HG03108 (cell line): Measurements from ENCODE around the gene DEAF1.
A peak's percentile ranks its signal among the peaks of the same experiment; 100 is the strongest.

Source experiments
- ATAC-seq: cut with Tn5 transposase; IDR thresholded peaks from one replicate; pipeline ENCODE4 v1.9.1; 2021; ENCODE audit warnings: moderate library complexity; ENCODE audit not compliant: unreplicated experiment

Gene DEAF1

GRCh38 chr11:626475-627307 lies 68.3 kb downstream of the DEAF1 start, which contains the start of gene SCT:
Gene SCT (minus strand): TSS chr11:627181. CDS start chr11:627143, 38 bp downstream.
- no peak for ATAC-seq

DNA sequence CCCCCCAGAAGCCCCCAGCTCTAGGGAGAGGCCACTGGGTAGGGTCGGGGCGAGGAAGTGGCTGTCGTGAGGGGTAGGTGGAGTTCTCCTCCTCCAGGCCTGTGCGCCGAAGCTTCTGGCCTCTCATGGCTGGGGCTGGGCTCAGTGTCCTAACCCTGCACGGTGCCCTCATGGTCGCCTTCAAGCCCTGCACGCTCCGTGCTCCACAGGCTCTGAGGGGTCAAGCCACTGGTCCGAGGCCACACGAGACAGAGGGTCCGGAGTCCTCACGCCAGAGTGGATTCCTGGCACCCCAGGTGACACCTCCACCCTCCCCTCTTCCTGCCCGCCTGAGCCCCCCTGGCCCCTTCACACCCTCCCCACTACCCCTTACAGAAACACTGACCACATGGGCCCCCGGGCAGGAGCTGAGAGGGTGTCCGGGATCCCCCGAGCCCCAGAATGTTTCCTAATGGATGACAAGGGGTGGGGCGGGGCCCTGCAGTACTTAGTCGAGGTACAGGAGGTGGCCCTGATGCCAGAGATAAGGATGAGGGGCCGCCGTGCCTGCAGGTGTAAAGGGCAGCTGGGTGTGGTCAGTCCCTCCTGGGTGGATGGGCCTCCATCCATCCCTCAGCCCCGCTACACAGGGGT lies 69.3 kb downstream of the DEAF1 start:
- ATAC-seq: no peak

GRCh38 chr11:624705-625635 lies 70.1 kb downstream of the DEAF1 start, which contains the start of gene CDHR5:
Gene CDHR5 (minus strand): TSS chr11:624955. CDS start chr11:624902, 53 bp downstream.
- no peak for ATAC-seq

DNA sequence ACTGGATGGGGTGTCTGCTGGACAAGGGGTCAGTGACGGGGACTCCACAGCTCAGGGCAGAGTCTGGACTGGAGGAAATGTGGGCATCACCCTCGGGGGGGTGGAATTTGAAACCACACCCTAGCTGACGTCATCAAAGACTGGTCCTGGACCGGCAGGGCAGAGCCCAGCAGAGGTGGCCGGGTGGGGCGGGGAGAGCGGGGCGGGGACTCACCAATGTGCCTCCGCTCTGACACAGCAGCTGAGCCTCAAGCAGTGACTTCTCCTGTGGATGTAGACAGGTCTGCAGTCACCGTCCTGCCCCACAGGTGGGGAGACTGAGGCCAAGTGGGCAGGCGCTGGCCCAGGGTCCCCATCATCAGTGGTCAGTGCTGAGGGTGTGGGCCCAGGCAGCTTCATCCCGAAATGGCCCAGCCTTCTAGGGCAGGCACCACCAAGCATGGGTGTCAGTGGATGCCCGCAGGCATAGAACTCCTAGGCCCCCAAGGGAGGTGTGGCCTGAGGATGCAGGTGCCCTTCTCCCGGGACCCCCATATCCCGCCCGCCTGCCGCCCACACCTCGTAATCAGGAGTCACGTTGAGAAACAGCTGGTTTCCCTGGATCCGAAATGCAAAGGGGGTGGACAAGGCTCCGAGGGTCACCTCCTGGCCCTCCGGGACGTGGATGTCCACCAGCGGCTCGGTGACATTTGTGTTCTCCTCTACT lies 70.9 kb downstream of the DEAF1 start:
- no peak for ATAC-seq

GRCh38 chr11:623349-623869 lies 71.6 kb downstream of the DEAF1 start:
- ATAC-seq: no peak

GRCh38 chr11:621838-622237 lies 73.2 kb downstream of the DEAF1 start:
- no peak for ATAC-seq

DNA sequence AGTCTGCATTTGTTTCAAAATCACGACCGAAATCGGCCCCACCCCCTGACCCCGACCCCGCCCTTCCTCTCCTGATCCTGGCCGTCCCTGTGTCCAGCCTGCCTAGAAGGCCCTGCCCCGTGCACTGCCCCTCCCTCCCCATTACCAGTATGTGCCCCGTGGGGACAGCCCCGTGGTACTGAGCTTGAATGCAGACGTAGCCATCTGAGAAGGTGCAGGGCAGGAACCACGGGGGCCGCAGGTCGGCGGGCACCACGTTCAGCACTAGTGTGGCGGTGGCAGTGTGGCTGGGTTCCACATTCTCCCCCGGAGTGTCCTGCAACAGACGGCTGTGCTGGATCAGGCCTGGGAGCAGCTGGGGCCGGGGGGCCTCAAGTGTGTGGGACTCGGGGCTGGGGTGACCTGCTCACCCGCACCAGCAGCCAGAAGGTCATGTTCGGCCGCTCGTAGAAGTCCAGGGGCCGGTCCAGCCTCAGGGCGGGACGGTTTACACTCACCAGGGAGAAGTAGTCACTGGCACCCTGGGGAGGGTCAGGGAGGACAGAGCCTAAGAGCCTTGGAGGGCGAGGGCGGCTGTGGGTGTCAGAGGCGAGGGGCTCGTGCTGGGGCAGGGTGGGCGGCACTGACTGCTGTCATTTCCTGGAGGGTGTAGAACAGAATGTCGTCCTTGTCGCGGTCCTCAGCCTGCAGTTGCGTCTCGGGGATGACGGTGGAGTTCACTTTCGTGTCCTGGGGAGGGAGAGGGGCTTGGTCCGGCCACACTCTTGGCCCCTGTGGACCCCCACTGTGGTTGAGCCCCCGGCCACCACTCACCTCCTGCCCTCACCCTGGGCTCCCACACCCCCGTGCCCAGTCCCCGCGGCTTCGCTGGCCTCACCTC lies 73.8 kb downstream of the DEAF1 start:
- ATAC-seq: no peak

GRCh38 chr11:620201-620600 lies 74.8 kb downstream of the DEAF1 start:
- ATAC-seq: no peak

GRCh38 chr11:619628-620050 lies 75.4 kb downstream of the DEAF1 start:
- no peak for ATAC-seq

DNA sequence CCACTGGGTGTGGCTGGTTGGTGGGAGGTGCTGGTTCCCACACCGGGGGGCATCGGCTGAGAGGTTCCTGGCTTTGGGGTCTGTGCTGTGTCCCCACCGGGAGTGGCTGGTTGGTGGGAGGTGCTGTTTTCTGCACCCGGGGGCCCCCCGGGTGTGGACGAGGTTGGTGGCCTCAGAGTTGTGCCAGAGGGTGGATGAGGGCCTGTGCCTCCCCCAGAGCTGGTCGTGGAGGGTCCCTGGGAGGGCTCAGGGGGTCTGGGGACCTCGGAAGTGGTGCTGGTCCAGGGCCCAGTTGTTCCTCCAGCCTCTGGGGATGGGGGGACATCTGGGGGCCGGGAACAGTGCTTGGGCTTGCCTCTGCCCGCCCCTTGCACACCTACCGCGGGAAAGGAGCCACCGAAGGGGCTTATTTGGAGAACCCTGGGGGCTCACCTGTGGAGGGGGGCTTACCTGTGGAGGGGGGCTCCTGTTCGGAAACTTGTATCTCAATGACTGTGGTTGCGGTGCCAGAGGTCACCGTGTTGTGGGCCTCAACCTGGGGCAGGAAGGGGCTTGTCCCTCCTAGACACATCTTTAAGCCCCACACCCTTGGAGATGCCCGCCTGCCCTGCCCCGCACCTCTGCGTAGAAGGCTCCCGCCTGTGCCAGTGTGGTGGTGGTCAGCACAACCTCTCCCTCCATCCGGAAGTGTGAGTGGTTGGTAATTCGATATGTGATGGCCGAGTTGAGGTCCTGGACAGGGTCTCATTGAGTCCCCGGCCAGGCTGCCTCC lies 76.0 kb downstream of the DEAF1 start:
- no peak for ATAC-seq

DNA sequence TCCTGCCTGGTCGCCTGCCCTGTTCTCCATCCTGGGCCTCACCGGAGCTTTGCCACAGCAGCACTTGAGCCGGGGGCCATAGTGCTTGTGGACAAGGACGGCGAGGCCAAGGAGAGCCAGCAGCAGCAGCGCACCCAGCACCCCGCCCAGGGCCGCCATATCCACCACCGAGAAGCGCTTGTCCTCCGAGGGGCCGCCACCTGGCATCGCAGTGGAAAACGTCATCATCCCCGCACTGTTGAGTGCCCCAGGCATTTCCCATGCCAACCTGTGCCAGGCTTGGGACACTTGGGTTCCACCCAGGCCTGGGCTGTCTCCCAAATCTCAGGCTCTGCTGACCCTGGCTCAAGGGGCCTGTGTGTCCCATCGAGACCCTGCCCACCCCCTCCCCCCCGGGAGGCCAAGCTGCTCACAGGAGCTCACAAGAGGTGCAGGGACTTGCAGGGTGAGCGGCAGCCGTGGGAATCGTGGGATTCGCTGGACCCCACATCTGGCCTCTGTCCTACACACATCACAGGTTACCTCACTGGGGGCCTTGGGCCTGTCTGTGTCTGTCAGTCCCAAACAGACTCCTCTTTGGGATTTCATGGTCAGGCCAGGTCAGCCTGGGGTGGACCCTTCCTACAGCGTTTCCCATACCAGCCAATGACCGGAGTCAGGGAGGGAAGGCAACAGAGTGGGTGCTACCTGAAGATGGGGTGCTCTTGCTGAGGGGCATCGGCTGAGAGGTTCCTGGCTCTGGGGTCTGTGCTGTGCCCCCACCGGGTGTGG lies 76.9 kb downstream of the DEAF1 start:
- no peak for ATAC-seq

- ATAC-seq: no peak
Measured at GRCh38 chr11:617199-617911, 77.7 kb downstream of the DEAF1 start.

DNA sequence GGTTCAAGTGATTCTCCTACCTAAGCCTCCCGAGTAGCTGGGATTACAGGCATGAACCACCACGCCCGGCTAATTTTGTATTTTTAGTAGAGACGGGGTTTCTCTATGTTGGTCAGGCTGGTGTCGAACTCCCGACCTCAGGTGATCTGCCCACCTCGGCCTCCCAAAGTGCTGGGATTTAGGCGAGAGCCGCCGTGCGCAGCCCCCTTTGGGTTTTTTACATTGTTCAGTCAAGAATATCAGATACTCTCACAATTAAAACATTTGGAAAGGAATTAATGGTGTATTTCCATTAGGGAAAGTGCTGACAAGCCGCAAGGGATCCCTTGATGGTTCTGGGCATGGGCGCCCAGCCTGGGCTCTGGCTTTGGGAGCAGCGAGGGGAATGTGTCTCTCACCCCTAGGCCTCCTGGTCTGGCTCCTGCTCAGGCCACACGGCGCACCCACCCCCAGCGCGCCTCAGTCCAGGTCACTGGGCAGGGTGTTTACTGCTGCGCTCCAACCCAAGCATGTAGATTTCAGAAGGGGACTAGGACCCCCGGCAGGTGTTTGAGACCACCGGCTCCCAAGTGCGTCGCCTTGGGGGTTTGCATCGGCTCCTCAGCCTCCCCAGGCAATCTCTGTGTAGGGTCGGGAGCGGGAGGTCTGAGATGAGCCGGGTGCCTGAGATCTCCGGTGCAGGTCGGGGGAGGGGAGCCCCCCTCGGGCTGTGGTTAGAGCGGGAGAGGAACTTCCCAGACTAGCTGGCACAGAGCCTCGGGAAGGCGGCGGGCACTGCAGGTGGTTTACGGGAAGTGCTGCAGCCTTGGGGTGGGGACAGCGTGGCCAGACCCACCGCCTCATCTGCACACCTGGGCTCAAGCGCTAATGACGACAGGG lies 78.5 kb downstream of the DEAF1 start:
- no peak for ATAC-seq

GRCh38 chr11:615504-616319 lies 79.3 kb downstream of the DEAF1 start, which contains the start of gene IRF7:
Gene IRF7 (minus strand): TSS chr11:615950. CDS start chr11:615364, 586 bp downstream.
- ATAC-seq: peak; percentile 79
